PFSK-1 (cell line): ENCODE data around the gene ITSN2.

Source experiments
- FOXP2 ChIP-seq: optimal IDR thresholded peaks from 2 replicates; pipeline ENCODE3; 2011; ENCODE audit warnings: borderline replicate concordance, control low read depth, inconsistent platforms; ENCODE audit not compliant: insufficient read depth; ENCODE audit errors: extremely low read length, extremely low read depth
- POLR2AphosphoS5 ChIP-seq: IDR thresholded peaks from 2 replicates; pipeline ENCODE4 v1.6.1; 2012; ENCODE audit warnings: low read depth, mild to moderate bottlenecking, control low read depth, low read length, moderate library complexity
- REST ChIP-seq, 2 experiments: IDR thresholded peaks; 2 replicates each; pipeline versions ENCODE4 v1.6.1 to v1.8.0; 2011 to 2012; ENCODE audit warnings: low read depth in 2 of 2, low read length in 2 of 2, control low read depth in 1 of 2, inconsistent platforms in 1 of 2, mild to moderate bottlenecking in 1 of 2, moderate library complexity in 1 of 2; ENCODE audit not compliant: insufficient read depth in 1 of 2
- SIN3A ChIP-seq: IDR thresholded peaks from 2 replicates; pipeline ENCODE4 v1.6.1; 2012; ENCODE audit warnings: mild to moderate bottlenecking, low read length, moderate library complexity, borderline replicate concordance; ENCODE audit not compliant: insufficient read depth
- TAF1 ChIP-seq: IDR thresholded peaks from 2 replicates; pipeline ENCODE4 v1.6.1; 2012; ENCODE audit warnings: low read length, control low read depth, borderline replicate concordance; ENCODE audit not compliant: insufficient read depth

ITSN2 gene

GRCh38 chr2:24160761-24161160 lies 199.6 kb downstream of the ITSN2 start:
- no peak for TF ChIP-seq SIN3A
- no peak for TF ChIP-seq TAF1
- TF ChIP-seq FOXP2: no peak
- no peak for TF ChIP-seq REST (IDR thresholded peaks at IDR 0.05; ENCODE audit: insufficient read depth in 1 of 2, low read depth in 2 of 2, low read length in 2 of 2)
- no peak for TF ChIP-seq POLR2AphosphoS5

GRCh38 chr2:24159708-24160107 lies 200.6 kb downstream of the ITSN2 start:
- no peak for TF ChIP-seq TAF1
- no peak for TF ChIP-seq POLR2AphosphoS5
- TF ChIP-seq SIN3A: no peak
- no peak for TF ChIP-seq FOXP2
- TF ChIP-seq REST (IDR thresholded peaks at IDR 0.05; ENCODE audit: insufficient read depth in 1 of 2, low read depth in 2 of 2, low read length in 2 of 2): no peak

GRCh38 chr2:24158131-24158530 lies 202.2 kb downstream of the ITSN2 start:
- TF ChIP-seq POLR2AphosphoS5: no peak
- TF ChIP-seq FOXP2: no peak
- TF ChIP-seq SIN3A: no peak
- TF ChIP-seq TAF1: no peak
- TF ChIP-seq REST (IDR thresholded peaks at IDR 0.05; ENCODE audit: insufficient read depth in 1 of 2, low read depth in 2 of 2, low read length in 2 of 2): no peak

GRCh38 chr2:24153478-24153877 lies 206.9 kb downstream of the ITSN2 start:
- TF ChIP-seq POLR2AphosphoS5: no peak
- TF ChIP-seq FOXP2: no peak
- TF ChIP-seq SIN3A: no peak
